Superior temporal gyrus (tissue), 1 donor: Measurements from ENCODE around the gene GIMD1.
"Not testable (repeated sequence)": the region's sequence is repeated elsewhere in the genome, so short reads cannot be mapped to it uniquely, and the experiment has no call there.

Source experiments
- DNase-seq: peaks from one replicate; pipeline ENCODE4 v3.0.0-alpha.2; 2016; ENCODE audit errors: extremely low spot score

The GIMD1 gene

DNA sequence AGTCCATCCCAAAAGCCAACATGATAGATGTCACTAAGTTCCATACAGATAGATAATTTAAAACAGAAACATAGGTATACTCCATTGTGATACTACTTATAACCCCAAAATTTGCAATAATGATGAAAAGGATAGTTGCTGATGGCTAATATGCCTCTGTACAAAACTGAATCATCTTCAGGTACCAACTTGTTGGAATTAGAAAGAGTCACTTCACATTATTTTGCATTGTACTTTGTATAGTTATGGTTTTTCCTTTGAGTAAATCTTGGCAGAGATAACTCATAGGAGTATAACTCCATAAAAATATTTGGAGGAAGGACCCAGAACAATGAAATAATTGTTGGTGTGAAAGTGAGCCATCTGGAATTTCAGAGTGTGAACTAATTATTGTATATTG lies 17.6 kb downstream of the GIMD1 start:
- DNase-seq = no peak

- DNase-seq = no peak
Measured at GRCh38 chr4:106347167-106347566, 21.4 kb downstream of the GIMD1 start.

DNA sequence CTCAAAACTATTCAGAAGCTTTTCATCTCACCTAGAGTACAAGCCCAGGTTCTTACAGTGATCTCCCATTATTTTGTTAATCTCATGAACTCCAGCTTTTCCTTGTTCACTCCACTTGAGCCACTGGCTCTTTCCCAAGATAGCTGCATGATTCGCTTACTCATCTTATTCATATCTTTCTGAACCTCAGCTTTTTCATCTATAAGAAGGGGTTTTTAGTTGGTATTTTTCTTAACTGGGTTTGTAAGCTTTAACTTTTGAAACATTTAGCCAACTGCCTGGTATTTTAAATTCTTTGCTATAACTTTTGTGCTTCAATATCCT lies 24.0 kb downstream of the GIMD1 start:
- DNase-seq = no peak

GRCh38 chr4:106343865-106344646 lies 24.5 kb downstream of the GIMD1 start:
- DNase-seq = no peak

DNA sequence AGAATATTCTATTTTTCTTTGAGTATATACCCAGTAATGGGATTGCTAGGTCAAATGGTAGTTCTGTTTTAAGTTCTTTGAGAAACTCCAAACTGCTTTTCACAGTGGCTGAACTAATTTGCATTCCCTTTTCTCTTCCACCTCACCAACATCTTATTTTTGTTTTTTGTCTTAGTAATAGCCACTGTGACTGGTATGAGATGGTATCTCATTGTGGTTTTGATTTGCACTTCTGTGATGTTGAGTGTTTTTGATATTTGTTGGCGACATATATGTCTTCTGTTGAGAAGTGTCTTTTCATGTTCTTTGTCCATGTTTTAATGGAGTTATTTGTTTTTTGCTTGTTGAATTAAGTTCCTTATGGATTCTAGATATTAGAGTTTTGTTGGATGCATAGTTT lies 27.8 kb downstream of the GIMD1 start:
- no peak for DNase-seq

- DNase-seq = no peak
Measured at GRCh38 chr4:106339431-106339830, 29.1 kb downstream of the GIMD1 start.

DNA sequence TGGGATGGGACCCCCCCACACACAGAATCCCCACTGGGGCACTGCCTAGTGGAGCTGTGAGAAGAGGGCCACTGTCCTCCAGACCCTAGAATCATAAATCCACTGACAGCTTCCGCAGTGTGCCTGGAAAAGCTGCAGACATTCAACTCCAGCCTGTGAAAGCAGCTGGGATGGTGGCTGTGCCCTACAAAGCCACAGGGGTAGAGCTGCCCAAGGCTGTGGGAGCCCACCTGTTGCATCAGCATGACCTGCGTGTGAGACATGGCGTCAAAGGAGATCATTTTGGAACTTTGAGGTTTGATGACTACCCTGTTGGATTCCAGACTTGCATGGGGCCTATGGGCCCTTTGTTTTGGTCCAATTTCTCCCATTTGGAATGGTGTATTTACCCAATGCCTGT lies 29.9 kb downstream of the GIMD1 start:
- DNase-seq = no peak

DNA sequence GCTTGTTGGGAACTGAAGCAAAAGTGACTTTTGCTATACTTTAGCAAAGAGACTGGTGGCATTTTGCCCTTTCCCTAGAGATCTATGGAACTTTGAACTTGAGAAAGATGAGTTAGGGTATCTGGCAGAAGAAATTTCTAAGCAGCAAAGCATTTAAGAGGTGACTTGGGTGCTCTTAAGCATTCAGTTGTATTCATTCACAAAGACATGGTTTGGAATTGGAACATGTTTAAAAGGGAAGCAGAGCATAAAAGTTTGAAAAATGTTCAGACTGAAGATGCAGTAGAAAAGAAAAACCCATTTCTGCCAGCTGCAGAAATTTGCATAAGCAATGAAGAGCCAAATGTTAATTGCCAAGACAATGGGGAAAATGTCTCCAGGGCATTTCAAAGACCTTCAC lies 30.7 kb downstream of the GIMD1 start:
- DNase-seq = no peak

GRCh38 chr4:106336618-106337017 lies 32.0 kb downstream of the GIMD1 start:
- no peak for DNase-seq

DNA sequence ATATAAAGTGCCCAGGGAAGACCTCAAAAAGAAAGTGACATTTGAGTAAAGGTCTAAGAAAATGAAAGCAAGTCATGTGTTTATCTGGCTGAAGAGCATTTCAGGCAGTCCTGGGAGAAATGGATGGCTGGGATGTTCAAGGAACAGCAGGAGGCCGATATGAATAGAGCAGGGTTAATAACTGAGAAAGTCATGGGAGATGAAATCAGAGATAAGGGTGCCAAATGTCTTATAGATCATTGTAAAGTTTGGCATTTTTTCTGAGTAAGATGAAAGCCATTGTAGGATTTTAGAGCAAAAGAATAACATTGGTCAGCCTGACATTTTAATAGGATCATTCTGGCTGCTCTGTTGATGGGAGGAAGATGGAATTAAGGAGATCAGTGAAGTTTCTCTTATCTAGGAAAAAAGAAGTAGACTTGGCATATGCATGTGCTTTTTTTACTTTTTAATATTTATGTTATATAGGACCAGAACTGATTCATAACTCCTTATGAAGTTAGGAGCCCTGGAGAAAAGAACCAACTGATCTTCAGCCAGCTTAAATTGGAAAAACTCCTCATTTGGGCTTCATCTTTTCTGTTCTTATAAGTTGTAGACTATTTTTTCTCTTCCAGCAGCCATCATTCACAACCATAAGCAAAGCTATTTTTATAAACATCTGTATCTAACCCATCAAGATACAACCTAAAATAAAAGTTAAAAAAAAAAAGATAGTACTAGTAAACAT lies 33.7 kb downstream of the GIMD1 start:
- DNase-seq = no peak

GRCh38 chr4:106333186-106333585 lies 35.4 kb downstream of the GIMD1 start:
- no peak for DNase-seq

GRCh38 chr4:106329041-106329618 lies 39.4 kb downstream of the GIMD1 start:
- peak; percentile 60 for DNase-seq

DNA sequence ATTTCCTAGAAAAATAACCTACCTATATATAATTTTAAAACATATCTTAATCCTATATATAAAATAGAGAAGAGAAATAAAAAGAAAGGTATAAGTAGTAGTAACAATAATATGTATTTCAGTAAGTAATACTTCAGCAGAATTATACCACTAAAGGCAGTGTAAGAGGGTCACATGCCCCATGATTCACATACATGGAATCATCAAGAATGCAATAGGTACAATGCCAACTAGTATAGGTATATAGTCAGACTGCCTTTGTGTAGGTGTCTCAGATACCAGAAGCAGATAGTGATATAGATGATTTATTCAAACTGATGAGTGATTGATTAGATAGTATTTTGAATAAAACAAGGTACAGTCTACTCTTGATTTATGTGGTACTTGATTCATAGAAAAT lies 42.8 kb downstream of the GIMD1 start:
- no peak for DNase-seq

- no peak for DNase-seq
Measured at GRCh38 chr4:106323119-106323518, 45.5 kb downstream of the GIMD1 start.

DNA sequence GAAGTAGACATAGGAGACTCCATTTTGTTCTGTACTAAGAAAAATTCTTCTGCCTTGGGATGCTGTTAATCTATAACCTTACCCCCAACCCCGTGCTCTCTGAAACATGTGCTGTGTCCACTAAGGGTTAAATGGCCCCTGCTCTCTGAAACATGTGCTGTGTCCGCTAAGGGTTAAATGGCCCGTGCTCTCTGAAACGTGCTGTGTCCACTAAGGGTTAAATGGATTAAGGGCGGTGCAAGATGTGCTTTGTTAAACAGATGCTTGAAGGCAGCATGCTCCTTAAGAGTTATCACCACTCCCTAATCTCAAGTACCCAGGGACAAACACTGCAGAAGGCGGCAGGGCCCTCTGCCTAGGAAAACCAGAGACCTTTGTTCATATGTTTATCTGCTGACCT lies 46.8 kb downstream of the GIMD1 start:
- not testable (repeated sequence) for DNase-seq

- DNase-seq = not testable (repeated sequence)
Measured at GRCh38 chr4:106321168-106321567, 47.4 kb downstream of the GIMD1 start.

DNA sequence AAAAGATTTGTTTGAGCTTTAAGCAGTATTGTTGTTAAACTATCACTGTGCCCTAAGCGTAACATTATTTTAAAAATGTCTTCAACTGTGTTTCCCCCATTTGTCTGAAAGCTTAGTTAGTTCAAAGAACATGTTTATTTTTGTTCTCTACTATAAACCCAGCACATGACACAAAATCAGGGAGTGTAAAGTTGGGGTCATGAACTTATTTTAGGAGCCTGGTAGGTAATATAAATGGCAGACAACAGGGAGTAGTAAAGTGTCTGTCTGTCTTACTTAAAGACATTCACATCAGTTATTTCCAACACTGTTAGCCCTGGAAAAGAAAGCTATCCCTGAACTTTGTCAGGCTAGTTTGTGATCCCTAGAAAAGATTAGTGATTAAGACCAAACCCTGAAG lies 48.3 kb downstream of the GIMD1 start:
- DNase-seq = no peak

DNA sequence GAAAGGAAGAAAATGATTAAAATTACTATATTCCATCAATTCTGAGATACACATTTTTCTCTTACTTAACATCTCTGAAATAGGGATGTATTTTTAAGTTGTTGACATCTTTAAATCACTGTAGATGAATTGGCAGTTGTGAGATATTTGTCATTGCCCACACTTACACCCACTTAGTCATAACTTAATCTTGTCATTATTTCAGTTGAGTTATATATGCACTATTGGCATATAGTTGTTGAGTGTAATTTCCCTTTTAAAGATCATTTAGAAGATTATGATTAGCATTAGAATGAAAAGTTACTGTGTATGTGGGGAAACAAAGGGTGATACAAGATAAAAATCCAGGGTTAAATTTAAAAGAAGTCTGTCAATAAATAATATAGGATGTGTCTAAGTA lies 50.1 kb downstream of the GIMD1 start:
- DNase-seq = no peak

DNA sequence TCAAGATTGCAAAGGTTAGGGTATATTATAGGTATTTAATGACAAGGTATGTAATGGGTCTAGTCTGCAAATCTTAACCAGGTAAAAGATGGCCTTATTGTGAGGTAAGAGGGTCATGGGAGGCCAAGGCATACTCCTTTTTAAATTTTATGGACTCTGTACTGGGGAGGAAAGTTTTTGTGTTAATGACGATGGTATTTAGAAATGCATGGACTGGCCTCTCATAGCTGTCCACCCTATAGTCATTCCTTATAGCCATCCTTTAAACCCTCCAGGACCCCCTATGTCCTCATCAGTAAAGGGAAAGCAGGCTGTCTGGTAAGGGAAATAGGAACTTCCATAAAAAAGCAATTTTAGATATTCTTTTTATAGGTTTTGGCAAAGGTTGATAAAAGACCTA lies 50.8 kb downstream of the GIMD1 start:
- no peak for DNase-seq

DNA sequence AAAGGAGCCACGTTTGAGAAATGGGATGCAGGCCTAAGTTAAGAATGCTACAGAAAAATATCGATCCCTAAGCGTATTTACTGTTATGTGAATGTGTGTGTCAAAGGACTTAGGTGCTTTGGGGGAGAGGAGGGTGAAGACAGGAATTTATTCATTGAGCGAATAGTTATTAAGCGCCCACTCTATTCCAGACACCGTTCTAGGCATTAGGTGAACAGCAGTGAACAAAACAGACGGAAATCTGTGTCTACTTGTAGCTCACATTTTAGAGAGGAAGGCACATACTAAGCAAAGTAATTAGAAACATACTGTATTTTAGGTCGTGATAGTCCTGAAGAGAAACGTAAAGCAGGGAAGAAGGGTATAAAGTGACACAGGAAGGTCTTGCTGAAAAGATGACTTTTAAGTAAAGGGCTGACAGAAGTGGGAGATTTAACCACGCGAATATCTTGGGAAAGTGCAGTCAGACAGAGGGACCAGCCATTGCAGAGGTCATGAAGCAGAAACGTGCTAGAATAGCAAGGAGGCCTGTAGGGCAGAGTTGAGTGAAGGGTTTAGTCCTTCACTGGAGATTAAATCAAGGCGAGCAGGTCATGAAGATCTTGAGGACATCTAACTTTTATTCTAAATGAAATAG lies 51.7 kb downstream of the GIMD1 start:
- no peak for DNase-seq

DNA sequence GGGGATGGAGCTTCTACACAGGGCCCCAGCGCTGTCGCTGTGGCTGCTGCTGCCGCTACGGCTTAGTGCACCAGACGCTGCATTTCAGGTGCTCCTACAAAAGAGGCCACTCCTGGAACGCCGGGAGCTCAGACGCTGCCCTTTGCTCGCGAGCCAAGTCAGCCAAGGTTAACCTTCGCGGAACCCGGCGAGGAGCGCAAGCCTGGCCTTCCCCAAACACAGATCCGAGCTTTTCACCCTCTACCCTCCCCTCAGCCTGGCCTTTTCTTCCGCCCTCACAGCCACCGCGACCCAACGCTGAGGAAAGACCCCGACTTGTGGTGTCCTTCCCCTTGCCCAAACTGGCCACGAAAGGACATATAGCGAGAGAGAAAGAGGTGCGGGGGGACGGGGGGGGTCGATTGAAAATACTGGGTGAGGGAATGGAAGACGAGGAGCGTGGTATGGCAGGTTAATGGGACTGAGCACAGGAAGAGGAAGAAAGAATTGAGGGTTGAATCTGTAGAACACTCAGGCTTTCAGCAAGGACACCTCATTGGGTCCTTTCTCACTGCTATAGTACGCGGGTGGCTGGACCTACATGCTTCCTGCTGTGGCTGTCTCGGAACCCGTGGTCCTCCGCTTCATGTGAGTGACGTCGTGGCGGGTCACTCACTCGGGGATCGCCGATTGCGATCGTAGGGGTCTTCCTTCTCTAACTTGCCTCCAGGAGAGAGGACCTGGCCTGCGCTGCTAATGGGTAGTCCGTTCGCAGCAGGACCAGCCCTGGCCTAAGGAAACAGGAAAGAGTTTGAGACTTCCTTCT lies 52.4 kb downstream of the GIMD1 start, which contains the start of the genes AIMP1 and TBCK:
Gene AIMP1, plus strand, starts transcription at position 583 of the 805 bp plus-strand sequence. CDS start 8,460 bp downstream, outside the sequence.
Gene TBCK, minus strand, starts transcription at position 242 of the 805 bp plus-strand sequence. CDS start 7,249 bp downstream, outside the sequence.
- peak; percentile 92 for DNase-seq
